Neuronal stem cell (in vitro differentiated cells): ENCODE measurements around the gene CFLAR.

Experiments
- DNase-seq: peaks from one replicate; pipeline ENCODE4 v3.0.0-alpha.2; 2013; ENCODE audit warnings: low spot score
- H2AFZ ChIP-seq: one replicate; pipeline ENCODE4 v1.6.1; 2013; ENCODE audit warnings: mild to moderate bottlenecking, low read length, inconsistent platforms
- H2AK5ac ChIP-seq: 2 replicates; pipeline ENCODE4 v1.6.1; 2013; ENCODE audit warnings: low read depth, mild to moderate bottlenecking, inconsistent platforms, low read length, moderate library complexity, mixed read lengths
- H2BK120ac ChIP-seq: 2 replicates; pipeline ENCODE4 v1.6.1; 2013; ENCODE audit warnings: low read depth, mild to moderate bottlenecking, inconsistent platforms, low read length, moderate library complexity, mixed read lengths
- H2BK12ac ChIP-seq: one replicate; pipeline ENCODE4 v1.6.1; 2013; ENCODE audit warnings: low read length, inconsistent platforms
- H2BK15ac ChIP-seq: 2 replicates; pipeline ENCODE4 v1.6.1; 2013; ENCODE audit warnings: mild to moderate bottlenecking, low read length, inconsistent platforms, mixed read lengths
- H2BK5ac ChIP-seq: one replicate; pipeline ENCODE4 v1.6.1; 2013; ENCODE audit warnings: inconsistent platforms, mild to moderate bottlenecking, low read length, moderate library complexity
- H3K14ac ChIP-seq: one replicate; pipeline ENCODE4 v1.6.1; 2013; ENCODE audit warnings: low read length, inconsistent platforms
- H3K18ac ChIP-seq: 2 replicates; pipeline ENCODE4 v1.6.1; 2013; ENCODE audit warnings: low read length, inconsistent platforms
- H3K23ac ChIP-seq: 2 replicates; pipeline ENCODE4 v1.6.1; 2013; ENCODE audit warnings: low read depth, mild to moderate bottlenecking, mixed read lengths, low read length, inconsistent platforms; ENCODE audit not compliant: poor library complexity
- H3K27ac ChIP-seq: replicated peaks from 3 replicates; pipeline ENCODE4 v1.5.1; 2013; ENCODE audit warnings: low read length, inconsistent platforms
- H3K27me3 ChIP-seq, 3 experiments: 2 replicates each; pipeline ENCODE4 v1.6.1; 2013; ENCODE audit warnings: low read length in 3 of 3, mild to moderate bottlenecking in 2 of 3, inconsistent platforms in 1 of 3, low read depth in 1 of 3, mixed read lengths in 1 of 3, moderate library complexity in 1 of 3; ENCODE audit not compliant: control insufficient read depth in 3 of 3, insufficient read depth in 3 of 3
- H3K36me3 ChIP-seq, 2 donors: replicated peaks in 1 of 2; 2 replicates each; pipeline ENCODE4 v1.6.1; 2013; ENCODE audit warnings: low read length in 2 of 2; ENCODE audit not compliant: control insufficient read depth in 2 of 2, insufficient read depth in 2 of 2
- H3K4ac ChIP-seq: 2 replicates; pipeline ENCODE4 v1.6.1; 2013; ENCODE audit warnings: inconsistent platforms, mild to moderate bottlenecking, low read length, moderate library complexity
- H3K4me1 ChIP-seq, 2 donors: 1 replicate in 1 of 2; 2 replicates in 1 of 2; pipeline ENCODE4 v1.6.1; 2013; ENCODE audit warnings: low read length in 2 of 2, low read depth in 1 of 2; ENCODE audit not compliant: control insufficient read depth in 2 of 2, insufficient read depth in 1 of 2
- H3K4me2 ChIP-seq: one replicate; pipeline ENCODE4 v1.6.1; 2013; ENCODE audit warnings: mild to moderate bottlenecking, low read length, inconsistent platforms; ENCODE audit not compliant: insufficient read depth, poor library complexity, severe bottlenecking
- H3K4me3 ChIP-seq, 2 donors: 2 replicates each; pipeline ENCODE4 v1.5.1; 2013; ENCODE audit warnings: low read length in 2 of 2, mild to moderate bottlenecking in 2 of 2, inconsistent platforms in 1 of 2, moderate library complexity in 1 of 2
- H3K79me1 ChIP-seq: one replicate; pipeline ENCODE4 v1.6.1; 2013; ENCODE audit warnings: low read depth, mild to moderate bottlenecking, inconsistent platforms, low read length, moderate library complexity
- H3K9ac ChIP-seq: one replicate; pipeline ENCODE4 v1.6.1; 2013; ENCODE audit warnings: mild to moderate bottlenecking, low read depth, low read length, inconsistent platforms; ENCODE audit not compliant: poor library complexity
- H3K9me3 ChIP-seq, 2 donors: replicated peaks in 1 of 2; 2 replicates each; pipeline versions ENCODE3 to v1.6.1; 2013; ENCODE audit warnings: low read length in 2 of 2, mild to moderate bottlenecking in 2 of 2, inconsistent platforms in 1 of 2, low read depth in 1 of 2, mixed read lengths in 1 of 2, moderate library complexity in 1 of 2; ENCODE audit not compliant: control insufficient read depth in 2 of 2, insufficient read depth in 1 of 2
- H4K8ac ChIP-seq: one replicate; pipeline ENCODE4 v1.6.1; 2013; ENCODE audit warnings: low read depth, mild to moderate bottlenecking, inconsistent platforms, low read length, moderate library complexity
- H4K91ac ChIP-seq: one replicate; pipeline ENCODE4 v1.6.1; 2013; ENCODE audit warnings: low read length, low read depth, mild to moderate bottlenecking, inconsistent platforms; ENCODE audit not compliant: poor library complexity
- WGBS, 2 donors: extraction: QIAGEN DNeasy Blood & Tissue Kit; methylation state at CpG; one replicate each; pipeline ENCODE4 v1.1.7; 2013; ENCODE audit warnings: missing lambda C conversion rate in 2 of 2, mixed read lengths in 1 of 2; ENCODE audit not compliant: insufficient read length in 2 of 2, insufficient replicate concordance in 1 of 2; ENCODE audit errors: extremely low coverage in 2 of 2; 5-methylcytosine and 5-hydroxymethylcytosine counted together

CFLAR gene

DNA sequence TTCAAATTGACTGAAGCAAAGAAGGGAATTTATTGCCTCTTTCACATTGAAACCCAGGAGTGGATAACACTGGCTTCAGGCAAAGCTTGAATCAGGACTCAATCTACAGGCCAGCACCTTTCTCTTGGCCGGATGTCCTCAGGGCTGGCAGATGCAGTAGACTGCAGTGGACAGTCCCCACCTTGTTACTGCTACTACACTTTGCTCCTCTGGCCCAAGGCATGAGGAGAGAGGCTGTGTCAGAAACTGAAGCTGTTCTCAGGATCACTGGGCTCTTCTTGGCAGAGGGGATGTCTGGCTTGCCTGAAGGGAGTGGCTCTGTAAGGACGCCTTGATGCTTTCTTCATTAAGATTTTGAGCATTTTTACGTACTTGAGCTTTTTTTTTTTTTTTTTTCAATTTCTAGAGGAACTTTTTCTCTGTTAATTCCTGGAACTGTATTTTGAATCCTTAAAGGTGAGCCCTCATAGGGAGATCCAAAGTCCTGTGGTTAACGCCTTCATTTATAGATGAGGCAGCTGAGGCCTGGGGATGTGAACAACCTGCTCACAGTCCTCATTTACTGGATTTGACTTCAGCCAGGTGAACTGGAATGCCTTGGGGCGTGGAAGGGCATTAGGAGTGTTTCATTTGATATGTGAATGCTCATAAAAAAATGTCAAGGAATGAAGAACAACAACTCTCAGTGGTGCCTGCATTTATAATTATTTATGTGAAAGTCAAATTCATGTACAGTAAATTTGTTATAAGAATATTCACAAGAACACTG is 103.5 kb downstream of the CFLAR start:
- H3K18ac ChIP-seq, result no peak overlapping the region
- no peak overlapping the region for H2BK12ac ChIP-seq
- no peak overlapping the region for H4K8ac ChIP-seq
- H2BK5ac ChIP-seq, result no peak overlapping the region
- no peaks in the 10 kb centered on the region for H3K4me1 ChIP-seq
- H4K91ac ChIP-seq, result no peak overlapping the region
- H3K79me1 ChIP-seq, result no peaks in the 10 kb centered on the region
- H3K27me3 ChIP-seq, result peaks cover 0 to 3% (median 0%) of the 10 kb centered on the region in 3 experiments
- H3K14ac ChIP-seq, result no peak overlapping the region
- H3K4me2 ChIP-seq, result no peak overlapping the region
- no peak overlapping the region for H3K27ac ChIP-seq
- WGBS, 2 donors, result no CpG with 5 or more reads among the region's 5 CpGs
- no peak overlapping the region for H2AFZ ChIP-seq
- no peak overlapping the region for H2BK120ac ChIP-seq
- no peak overlapping the region for H3K9ac ChIP-seq
- no peaks in the 10 kb centered on the region for H3K9me3 ChIP-seq
- no peak overlapping the region for H3K4ac ChIP-seq
- H3K23ac ChIP-seq, result no peak overlapping the region
- no peak for DNase-seq
- no peaks in the 10 kb centered on the region for H3K36me3 ChIP-seq
- H2AK5ac ChIP-seq, result no peak overlapping the region
- no peak overlapping the region for H3K4me3 ChIP-seq
- H2BK15ac ChIP-seq, result no peak overlapping the region

GRCh38 chr2:201220102-201220570 is 104.2 kb downstream of the CFLAR start:
- no peaks in the 10 kb centered on the region for H3K36me3 ChIP-seq
- no peak overlapping the region for H3K4ac ChIP-seq
- H2AFZ ChIP-seq, result no peak overlapping the region
- no CpG with 5 or more reads among the region's 4 CpGs for whole genome bisulfite sequencing, 2 donors
- no peak overlapping the region for H2BK5ac ChIP-seq
- H3K18ac ChIP-seq, result no peak overlapping the region
- no peak overlapping the region for H2BK15ac ChIP-seq
- peaks cover 0 to 2% of the 10 kb centered on the region in 2 donors for H3K4me1 ChIP-seq
- no peak overlapping the region for H2BK120ac ChIP-seq
- DNase-seq, result no peak
- H3K79me1 ChIP-seq, result no peaks in the 10 kb centered on the region
- H3K23ac ChIP-seq, result no peak overlapping the region
- no peak overlapping the region for H4K91ac ChIP-seq
- H3K14ac ChIP-seq, result no peak overlapping the region
- no peaks in the 10 kb centered on the region for H3K9me3 ChIP-seq
- H2AK5ac ChIP-seq, result no peak overlapping the region
- H2BK12ac ChIP-seq, result no peak overlapping the region
- H3K27me3 ChIP-seq, result peaks cover 0 to 5% (median 0%) of the 10 kb centered on the region in 3 experiments
- H4K8ac ChIP-seq, result no peak overlapping the region
- H3K4me3 ChIP-seq, result no peak overlapping the region
- H3K27ac ChIP-seq, result no peak overlapping the region
- H3K4me2 ChIP-seq, result no peak overlapping the region
- no peak overlapping the region for H3K9ac ChIP-seq

DNA sequence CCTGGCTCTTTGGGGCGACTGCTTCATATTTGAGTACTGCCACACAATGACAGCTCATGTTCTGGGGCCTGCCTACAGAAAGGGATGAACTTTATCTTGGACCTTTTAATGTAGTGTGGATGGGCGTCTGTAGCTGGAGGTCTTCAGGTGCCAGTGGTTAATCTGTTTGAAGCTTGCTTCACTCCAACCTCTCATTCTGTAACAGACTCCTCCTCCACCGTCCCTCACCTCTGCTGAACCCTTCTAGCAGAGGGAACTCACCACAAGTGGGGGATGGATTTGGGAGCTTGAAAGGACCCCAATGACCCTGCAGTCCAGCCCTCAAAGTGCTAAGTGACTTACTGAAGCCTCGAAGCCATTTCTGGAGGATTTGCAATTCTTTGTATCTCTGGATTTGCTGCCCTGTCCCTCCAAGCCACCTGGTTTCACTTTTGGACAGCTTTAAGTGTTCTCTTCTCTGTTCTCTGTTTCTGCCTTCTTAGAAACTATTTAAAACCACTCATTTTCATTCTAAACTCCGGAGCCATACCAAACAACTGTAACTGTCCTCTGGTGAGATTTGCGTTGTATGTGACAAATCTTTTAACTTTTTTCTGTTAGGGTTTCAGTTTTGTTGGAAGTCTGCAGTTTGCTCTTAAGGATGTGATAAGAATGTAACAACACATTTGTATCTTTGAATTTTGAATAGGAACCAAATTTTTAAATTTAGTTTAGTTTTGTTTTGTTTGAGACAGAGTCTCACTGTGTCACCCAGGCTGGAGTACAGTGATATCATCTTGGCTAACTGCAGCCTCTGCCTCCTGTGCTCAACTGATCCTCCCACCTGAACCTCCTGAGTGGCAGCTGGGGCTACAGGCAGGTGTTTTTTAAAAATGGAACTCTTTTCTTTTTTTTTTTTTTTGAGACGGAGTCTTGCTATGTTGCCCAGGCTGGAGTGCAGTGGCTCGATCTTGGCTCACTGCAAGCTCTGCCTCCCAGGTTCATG is 107.4 kb downstream of the CFLAR start:
- no peak overlapping the region for H2AK5ac ChIP-seq
- no peak overlapping the region for H2BK12ac ChIP-seq
- H3K4me2 ChIP-seq, result no peak overlapping the region
- no peak overlapping the region for H2BK120ac ChIP-seq
- peak overlapping the region; percentile 34 for H3K23ac ChIP-seq
- peaks cover 0 to 2% of the 10 kb centered on the region in 2 donors for H3K4me1 ChIP-seq
- H3K79me1 ChIP-seq, result no peaks in the 10 kb centered on the region
- H3K4ac ChIP-seq, result no peak overlapping the region
- no peak for DNase-seq
- H3K14ac ChIP-seq, result no peak overlapping the region
- no peak overlapping the region for H2BK5ac ChIP-seq
- H3K9ac ChIP-seq, result no peak overlapping the region
- no peak overlapping the region for H2BK15ac ChIP-seq
- peaks cover 0 to 7% (median 0%) of the 10 kb centered on the region in 3 experiments for H3K27me3 ChIP-seq
- no peak overlapping the region for H2AFZ ChIP-seq
- no peak overlapping the region for H4K91ac ChIP-seq
- no peaks in the 10 kb centered on the region for H3K9me3 ChIP-seq
- no peak overlapping the region for H3K27ac ChIP-seq
- H3K36me3 ChIP-seq, result no peaks in the 10 kb centered on the region
- H3K4me3 ChIP-seq, result no peak overlapping the region
- no peak overlapping the region for H3K18ac ChIP-seq
- no CpG with 5 or more reads among the region's 8 CpGs for WGBS, 2 donors
- no peak overlapping the region for H4K8ac ChIP-seq
